ENCODE measurements around the gene WDFY3.

- TF ChIP-seq POLR2A (IDR thresholded peaks at IDR 0.05) = no peak
- no peak for TF ChIP-seq CTCF (IDR thresholded peaks at IDR 0.05)
Observed at GRCh38 chr4:84878546-84878945, 87.9 kb downstream of the WDFY3 start.

Data from suprapubic skin (tissue), 3 donors.